GM10248 (cell line): ENCODE results near the gene ERGIC3.

Experiments
- CTCF ChIA-PET: fragments of 300-600 bp; sonication (Branson Sonifier 250); formaldehyde crosslinking; extraction: SDS; loops from one replicate; lab custom pipeline; 2021; ENCODE audit warnings: antibody characterized with exemption; lab: Yijun Ruan, JAX
- POLR2A ChIA-PET: fragments of 350-650 bp; sonication (Branson Sonifier 250); formaldehyde crosslinking; extraction: SDS; loops from one replicate; lab custom pipeline; 2020; ENCODE audit warnings: antibody characterized with exemption; lab: Yijun Ruan, JAX
- DNase-seq: peaks from one replicate; pipeline ENCODE4 v3.0.0; 2012; ENCODE audit errors: extremely low spot score
- TF ChIP-seq, protein P1 (sequence below): IDR thresholded peaks from 2 replicates; pipeline ENCODE4 v1.5.1; 2012; ENCODE audit warnings: mild to moderate bottlenecking, low read depth; ENCODE audit errors: extremely low read depth, missing control alignments, control extremely low read depth

The ERGIC3 gene

DNA sequence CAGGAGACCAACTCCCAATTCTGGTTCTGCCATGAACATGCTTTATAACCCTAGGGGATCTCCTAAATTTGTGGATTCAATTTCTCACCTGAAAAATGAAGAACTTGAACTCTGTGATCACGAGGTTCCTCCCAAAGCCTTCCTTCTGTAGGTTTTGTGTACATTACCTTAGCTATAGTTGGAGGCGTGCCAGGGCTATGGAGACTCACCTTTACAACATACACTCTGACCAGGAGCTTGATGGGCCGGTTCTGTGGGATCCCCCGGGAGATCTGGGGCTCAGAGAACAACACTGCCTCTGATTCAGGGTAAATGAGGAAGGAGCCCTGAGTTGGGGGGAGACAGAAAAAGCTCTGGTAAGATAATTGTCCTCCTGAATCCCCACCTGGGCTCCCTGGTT is 34.1 kb downstream of the ERGIC3 start:
- POLR2A ChIA-PET = no interaction called here
- CTCF ChIA-PET = no interaction called here
- no peak for DNase-seq
- TF ChIP-seq, protein P1, sequence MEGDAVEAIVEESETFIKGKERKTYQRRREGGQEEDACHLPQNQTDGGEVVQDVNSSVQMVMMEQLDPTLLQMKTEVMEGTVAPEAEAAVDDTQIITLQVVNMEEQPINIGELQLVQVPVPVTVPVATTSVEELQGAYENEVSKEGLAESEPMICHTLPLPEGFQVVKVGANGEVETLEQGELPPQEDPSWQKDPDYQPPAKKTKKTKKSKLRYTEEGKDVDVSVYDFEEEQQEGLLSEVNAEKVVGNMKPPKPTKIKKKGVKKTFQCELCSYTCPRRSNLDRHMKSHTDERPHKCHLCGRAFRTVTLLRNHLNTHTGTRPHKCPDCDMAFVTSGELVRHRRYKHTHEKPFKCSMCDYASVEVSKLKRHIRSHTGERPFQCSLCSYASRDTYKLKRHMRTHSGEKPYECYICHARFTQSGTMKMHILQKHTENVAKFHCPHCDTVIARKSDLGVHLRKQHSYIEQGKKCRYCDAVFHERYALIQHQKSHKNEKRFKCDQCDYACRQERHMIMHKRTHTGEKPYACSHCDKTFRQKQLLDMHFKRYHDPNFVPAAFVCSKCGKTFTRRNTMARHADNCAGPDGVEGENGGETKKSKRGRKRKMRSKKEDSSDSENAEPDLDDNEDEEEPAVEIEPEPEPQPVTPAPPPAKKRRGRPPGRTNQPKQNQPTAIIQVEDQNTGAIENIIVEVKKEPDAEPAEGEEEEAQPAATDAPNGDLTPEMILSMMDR = no peak

DNA sequence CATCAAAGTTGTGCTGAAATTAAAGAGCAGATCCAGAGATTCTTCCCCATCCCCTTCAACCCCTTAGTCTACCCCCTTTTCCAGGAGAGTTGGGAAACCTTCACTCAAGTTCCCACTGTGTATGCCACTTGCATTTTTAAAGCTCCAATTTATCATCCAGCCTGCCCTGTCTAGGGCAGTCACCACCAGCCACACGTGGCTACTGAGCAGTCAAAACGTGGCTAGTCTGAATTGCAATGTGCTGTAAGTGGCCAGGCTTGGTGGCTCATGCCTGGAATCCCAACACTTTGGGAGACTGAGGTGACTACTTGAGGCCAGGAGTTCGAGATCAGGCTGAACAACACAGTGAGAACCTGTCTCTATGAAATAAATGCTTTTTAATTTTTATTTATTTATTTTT is 34.9 kb downstream of the ERGIC3 start:
- POLR2A ChIA-PET = no interaction called here
- TF ChIP-seq, protein P1 = no peak

DNA sequence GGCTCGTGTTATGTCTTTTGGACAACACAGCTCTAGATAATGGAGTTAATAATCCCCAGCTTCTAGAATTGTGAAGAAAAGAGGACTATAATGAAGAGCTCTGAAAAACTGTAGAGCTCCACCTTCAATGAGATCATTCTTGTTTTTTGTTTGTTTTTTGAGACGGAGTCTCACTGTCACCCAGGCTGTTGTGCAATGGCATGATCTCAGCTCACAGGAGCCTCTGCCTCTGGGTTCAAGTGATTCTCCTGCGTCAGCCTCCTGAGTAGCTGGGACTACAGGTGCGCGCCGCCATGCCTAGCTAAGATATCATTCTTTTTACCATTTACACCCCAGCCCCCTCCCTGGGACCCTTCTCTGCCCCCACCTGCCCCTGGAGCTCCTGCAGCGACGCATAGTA is 36.6 kb downstream of the ERGIC3 start:
- TF ChIP-seq, protein P1 = no peak
- DNase-seq = no peak
- CTCF ChIA-PET = interaction anchor here (1.3 kb wide), 1 partner anchor 10 kb away, joined by 4 read pairs; no protein-coding TSS in a partner anchor
- POLR2A ChIA-PET = interaction anchor here (0.7 kb wide), 1 partner anchor 10 kb away, joined by 3 read pairs; no protein-coding TSS in a partner anchor

More for the DNA sequence above, 34.9 kb downstream of the ERGIC3 start:
- DNase-seq = no peak
- CTCF ChIA-PET = no interaction called here

DNA sequence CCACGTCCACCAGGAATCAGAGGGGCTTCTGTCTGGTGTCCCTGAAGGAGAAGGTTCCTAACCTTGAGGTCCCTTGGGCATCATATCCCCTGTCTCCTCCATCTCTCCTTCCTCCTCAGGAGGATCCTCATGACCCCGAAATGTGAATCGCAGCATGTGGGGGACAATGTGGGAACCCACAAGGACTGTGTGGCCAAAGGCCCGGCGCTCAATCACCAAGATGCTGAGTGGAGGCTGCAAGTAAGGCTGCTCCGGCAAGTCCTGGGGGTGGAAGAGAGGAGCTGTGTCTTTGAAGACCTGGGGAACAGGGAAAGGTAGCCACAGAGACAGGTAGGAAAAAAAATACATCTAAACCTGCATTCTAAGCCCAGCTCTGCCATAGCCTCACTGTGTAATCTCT is 37.3 kb downstream of the ERGIC3 start:
- TF ChIP-seq, protein P1 = no peak
- POLR2A ChIA-PET = no interaction called here
- CTCF ChIA-PET = interaction anchor here (1.3 kb wide), 1 partner anchor 9 kb away, joined by 4 read pairs; no protein-coding TSS in a partner anchor
- no peak for DNase-seq

DNA sequence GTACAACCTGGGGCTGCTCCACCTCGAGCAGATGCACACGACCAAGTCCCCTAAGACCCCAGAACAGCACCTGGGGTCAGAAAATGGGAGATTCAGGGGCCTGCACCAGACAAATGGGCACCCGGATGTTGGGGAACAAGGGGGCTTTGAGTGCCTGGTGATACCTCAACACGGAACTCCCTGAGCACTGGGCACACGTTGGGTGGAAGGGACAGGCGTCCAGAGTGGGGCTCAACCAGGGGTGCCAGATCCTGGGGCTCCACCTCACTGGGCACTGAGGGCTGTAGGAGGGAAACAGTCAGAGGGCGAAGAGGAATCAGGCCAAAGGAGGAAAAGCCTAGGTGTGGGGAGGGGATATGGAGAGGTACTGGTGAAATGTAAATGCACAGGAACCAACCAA is 40.3 kb downstream of the ERGIC3 start:
- ChIA-PET CTCF (no interaction called here), POLR2A (no interaction called here)
- no peak for DNase-seq
- TF ChIP-seq, protein P1 = no peak

DNA sequence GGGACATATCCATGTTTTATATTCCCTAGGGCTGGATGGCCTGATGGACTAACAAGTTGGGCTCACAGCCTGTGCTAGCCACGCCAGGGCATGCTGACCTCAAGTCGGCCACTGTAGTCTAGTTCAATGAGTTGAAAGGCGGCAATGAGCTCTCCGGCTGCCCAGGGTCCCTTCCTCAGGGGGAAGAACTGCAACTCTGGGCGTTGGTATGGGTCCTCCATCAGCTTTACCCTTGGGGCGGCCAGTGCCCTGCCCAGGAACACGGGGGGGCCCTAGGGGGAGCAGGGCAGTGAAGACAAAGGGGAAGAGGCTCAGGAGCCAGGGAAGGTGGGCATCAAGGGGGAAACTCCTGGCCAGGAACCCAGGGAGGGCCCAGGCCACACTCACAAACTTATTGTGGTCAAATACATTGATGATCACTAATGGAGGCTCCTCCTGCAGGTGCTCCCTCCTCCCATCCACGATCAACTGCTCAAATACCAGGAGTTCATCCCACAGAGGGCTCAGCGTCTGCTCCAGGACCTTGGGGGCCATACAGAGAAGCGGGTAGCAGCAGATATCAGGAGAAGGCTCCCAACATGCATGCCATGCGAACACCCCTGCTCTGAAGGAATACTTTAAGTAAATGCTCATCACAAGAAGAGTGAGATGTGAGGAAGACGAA is 41.0 kb downstream of the ERGIC3 start:
- ChIA-PET CTCF (no interaction called here), POLR2A (no interaction called here)
- no peak for DNase-seq
- TF ChIP-seq, protein P1 = no peak
